Globus pallidus (tissue), 1 donor: ENCODE results near the gene PPP6R2.
"Not testable (repeated sequence)": the region's sequence is repeated elsewhere in the genome, so short reads cannot be mapped to it uniquely, and the experiment has no call there.

Source experiments
- DNase-seq: peaks from one replicate; pipeline ENCODE4 v3.0.0-alpha.2; 2015; ENCODE audit warnings: low spot score

PPP6R2 gene

DNA sequence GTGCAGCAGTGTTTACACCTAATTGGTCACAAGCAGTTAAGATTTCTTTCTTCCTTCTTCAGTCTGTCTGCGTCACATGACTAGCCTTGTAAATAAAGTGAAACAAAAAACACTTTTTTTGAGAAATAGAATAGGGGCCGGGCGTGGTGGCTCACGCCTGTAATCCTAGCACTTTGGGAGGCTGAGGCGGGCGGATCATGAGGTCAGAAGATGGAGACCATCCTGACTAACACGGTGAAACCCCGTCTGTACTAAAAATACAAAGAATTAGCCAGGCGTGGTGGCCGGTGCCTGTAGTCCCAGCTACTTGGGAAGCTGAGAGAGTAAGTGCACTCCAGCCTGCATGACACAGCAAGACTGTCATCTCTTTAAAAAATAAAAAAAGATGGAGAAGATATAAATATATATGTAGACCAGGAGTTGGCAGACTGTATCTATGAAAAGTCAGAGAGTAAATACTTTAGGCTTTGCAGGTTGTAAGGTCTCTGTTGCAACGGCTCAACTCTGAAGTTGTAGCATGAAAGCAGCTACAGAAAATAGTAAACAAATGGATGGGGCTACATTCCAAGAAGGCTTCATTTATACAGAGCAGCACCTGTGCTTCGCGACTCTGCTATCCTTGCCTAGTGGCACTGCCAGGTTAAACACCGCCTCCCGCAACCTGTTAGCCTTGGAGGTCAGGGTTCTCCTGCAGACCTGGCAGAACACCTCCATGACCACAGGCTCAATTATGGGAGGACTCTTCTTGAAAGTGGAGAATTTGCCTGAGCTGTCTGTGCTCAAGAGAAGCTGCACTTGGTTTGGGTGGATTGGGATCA is 55.9 kb downstream of the PPP6R2 start:
- DNase-seq: no peak

DNA sequence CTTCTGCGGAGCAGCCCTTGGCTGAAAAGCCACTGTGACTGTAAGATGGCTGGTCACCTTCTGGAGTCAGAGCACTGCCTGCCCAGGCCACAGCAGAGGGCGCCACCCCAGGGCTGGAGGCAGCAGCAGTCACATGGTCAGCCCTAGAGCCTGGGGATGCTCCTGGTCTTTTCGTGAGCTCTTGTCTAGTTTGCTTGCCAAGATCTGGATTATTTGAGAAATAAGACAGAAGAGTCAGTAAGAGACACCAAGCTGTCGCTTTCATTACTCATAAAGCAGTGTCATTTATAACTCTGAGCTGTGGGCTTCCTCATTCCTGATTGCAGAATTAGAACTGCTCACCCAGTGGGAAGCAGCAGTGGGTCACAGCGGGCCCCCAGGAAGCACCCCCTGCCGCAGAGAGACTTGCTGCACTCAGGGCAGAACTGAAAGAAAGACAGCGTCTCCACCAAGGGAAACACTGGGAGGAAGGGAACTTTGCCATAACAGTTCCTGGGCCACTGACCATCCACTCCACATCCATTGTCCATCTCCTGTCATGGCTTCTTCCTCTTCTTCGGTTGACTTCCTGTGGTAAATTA is 56.7 kb downstream of the PPP6R2 start:
- DNase-seq: peak; percentile 65

DNA sequence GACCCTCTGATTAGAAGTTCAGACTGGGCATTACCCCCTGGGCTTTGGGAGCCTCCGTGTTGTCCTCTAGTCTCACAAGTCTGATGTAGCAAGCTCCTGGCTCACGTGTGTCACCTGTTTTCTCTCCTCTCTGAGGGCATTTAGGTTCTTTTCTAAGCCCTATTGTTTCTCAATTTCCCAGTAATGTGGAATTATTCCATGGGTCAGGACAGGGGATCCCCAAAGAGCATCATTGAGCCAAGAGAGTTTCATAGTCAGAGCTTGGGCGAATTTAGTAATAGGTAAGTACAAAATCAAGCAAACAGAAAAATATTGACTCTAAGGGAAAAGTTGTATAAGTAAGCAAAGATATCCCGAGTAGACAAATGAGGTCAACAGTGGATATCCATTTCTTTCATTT is 57.3 kb downstream of the PPP6R2 start:
- no peak for DNase-seq

- no peak for DNase-seq
These were observed 57.8 kb downstream of the PPP6R2 start for GRCh38 chr22:50400931-50401330.

- no peak for DNase-seq
These were observed 58.8 kb downstream of the PPP6R2 start for GRCh38 chr22:50401907-50402306.

DNA sequence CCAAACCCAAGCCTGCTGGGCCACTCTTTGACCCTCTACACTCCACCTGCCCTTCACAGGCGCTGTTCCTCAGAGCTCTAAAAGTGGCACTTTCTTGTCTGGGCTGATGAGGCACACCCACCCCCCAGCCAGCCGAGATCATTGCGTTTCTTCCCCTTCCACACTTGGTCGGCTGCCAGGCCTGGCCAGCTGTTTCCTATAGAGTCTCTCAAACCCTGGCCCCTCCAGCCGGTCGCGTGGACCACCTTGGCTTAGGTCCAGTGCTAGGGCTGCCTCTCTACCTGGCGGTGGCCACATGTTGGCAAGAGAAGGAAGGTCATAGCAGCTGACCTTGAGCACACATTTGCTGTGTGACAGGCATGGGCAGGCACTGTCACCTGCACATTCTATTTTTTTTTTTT is 60.6 kb downstream of the PPP6R2 start:
- DNase-seq: peak; percentile 62

DNA sequence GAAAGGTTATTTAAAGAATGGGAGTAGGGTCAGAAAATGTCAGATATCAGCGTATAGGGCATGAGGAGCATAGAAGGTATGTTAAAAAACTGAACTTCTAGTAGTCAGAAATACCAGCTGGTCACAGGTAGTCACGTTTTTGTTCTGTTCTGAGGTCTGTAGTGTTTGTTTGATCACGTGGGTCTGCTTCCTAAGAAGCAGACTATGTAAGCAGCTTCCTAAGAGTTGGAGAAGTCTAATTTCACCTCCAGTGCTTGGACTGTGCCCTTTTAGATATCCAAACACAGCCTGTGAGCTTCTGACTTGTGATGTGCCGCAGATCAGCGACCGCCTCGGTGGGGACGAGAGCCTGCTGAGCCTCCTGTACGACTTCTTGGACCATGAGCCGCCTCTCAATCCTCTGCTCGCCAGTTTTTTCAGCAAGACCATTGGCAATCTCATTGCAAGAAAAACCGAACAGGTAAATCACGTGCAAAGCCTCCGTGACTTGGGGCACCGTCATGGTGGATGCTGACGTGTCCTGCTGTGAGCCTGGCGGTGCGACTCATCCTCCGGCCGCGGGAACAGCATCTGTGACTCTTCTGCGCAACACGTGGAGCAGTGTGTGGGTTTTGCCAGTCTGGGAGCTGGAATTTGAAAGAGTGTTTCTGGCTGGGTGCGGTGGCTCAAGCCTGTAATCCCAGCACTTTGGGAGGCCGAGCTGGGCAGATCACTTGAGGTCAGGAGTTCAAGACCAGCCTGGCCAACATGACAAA is 63.5 kb downstream of the PPP6R2 start:
- DNase-seq: no peak

DNA sequence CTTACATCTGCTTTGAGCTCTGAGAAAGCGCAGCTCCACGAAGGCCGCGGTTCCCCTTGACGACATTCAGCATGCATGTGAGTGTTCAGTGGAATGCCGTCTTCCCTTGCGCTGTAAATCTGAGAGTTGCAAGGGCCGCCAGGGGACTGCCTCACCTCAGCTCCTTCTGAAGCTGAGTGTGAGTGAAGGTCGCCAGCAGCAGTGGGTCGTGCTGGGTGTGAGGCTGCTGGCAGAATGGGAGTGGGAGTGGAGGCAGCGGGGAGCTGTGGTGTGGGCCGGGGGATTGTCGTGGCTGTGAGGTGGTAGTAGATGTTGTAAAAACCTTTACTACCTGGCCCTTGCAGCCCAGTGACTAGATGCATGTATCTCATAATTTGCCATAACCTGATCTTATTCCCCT is 65.2 kb downstream of the PPP6R2 start:
- DNase-seq: no peak

DNA sequence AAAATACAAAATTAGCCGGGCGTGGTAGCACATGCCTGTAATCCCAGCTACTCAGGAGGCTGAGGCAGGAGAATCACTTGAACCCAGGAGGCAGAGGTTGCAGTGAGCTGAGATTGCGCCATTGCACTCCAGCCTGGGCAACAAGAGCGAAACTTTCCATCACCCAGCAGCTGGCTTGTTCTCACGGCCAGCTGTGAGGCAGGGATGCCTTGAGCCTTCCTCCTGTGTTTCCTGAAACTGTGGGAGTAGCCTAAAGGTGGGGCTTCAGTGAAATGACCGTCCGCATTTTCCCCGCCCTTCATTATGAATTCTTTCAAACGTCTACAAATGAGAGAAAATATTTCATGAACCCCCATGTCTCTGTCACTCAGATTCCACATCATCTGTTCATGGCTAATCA is 65.8 kb downstream of the PPP6R2 start:
- not testable (repeated sequence) for DNase-seq

GRCh38 chr22:50414476-50415248 is 71.5 kb downstream of the PPP6R2 start:
- DNase-seq: no peak

GRCh38 chr22:50415426-50415825 is 72.3 kb downstream of the PPP6R2 start:
- no peak for DNase-seq

DNA sequence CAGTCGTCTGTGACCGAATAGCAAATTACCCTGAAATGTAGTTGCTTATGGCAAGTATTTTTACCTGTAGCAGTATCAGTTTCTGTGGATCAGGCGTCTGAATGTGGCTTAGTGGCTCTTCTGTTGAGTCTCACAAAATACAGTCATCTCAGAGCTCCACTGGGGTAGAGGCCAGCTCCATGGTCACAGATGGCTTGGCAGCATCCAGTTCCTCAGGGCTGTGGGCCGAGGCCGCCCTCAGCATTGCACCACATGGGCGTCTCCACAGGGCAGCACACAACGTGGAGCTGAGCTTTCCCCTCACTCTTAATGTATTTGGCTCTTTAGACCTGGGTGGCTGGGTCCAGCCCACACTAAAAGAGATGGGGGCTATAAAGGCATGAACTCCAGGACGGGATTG is 73.9 kb downstream of the PPP6R2 start:
- DNase-seq: peak; percentile 62

DNA sequence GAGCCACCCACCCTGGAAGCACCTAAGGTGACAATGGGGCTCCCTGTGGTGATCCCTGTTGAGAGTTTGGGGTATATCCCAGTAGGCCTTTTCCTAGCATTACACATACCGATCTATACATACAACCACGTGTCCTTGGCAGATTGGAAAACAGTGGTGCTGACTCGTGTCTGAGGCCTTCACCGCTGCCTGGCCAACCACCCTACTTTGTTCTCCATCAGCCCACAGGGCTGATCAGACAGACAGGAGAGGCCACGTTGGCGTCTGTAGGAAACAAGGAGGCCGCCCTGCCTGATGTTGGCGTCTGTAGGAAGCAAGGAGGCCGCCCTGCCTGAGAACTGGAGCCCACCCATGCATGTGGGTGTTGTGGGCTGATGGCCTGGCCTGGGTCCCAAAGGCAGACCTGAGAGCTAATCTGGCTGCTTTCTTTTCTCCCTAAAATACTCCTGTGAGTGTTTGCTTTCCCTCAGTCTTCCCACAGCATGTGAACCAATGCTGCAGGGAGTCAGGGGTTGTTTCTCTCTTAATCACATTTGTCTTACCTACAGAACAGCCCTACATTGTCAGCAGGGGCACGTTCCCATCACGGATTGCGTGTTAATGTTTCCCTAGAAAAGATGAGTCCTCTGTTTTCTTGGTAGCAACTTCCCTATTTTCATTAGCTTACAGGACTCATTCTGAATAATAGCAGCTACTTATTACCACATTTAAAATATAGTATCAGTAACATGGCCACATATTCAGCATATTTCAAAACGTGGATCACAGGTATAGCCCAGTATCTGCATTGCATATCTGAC is 74.5 kb downstream of the PPP6R2 start:
- no peak for DNase-seq

GRCh38 chr22:50418624-50419023 is 75.5 kb downstream of the PPP6R2 start:
- peak; percentile 76 for DNase-seq

- no peak for DNase-seq
These were observed 76.0 kb downstream of the PPP6R2 start for GRCh38 chr22:50419116-50419515.

DNA sequence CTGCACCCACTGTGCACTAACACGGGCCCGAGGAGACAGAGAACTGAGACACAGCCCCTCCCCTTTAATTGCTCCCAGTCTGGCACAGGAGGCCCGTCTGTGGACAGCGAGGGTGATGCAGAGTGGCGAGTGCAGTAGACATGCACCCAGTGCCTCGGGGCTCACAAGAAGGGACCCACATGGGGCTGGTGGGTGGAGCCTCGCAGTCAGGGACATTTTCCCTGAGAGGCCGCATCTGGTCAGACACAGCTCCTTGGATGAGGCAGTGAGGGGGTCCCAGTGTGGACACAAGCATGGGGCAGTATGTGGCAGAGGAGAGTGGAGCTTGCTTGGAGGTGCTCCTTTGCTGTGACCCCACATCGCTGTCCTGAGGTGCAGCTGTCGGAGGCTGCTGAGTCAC is 76.9 kb downstream of the PPP6R2 start:
- DNase-seq: no peak

DNA sequence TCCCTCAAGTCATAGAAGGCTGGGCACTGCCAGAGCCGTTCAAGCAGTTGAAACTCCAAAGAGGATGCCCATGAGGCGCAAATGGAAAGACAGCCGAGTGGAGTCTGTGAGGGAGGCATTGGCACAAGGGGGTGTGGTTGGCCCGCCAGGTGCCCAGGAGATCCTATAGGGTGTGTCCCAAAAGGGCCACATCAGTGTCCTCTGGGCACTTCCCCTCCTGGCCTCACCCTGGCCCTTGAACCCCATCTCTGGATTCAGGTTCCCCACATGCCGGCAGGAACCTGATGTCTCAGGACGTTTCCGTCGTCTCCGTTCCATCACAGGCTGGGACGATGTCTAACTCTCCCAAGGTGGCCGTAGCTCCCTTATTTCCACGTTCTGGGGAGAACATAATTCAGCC is 77.5 kb downstream of the PPP6R2 start:
- no peak for DNase-seq

DNA sequence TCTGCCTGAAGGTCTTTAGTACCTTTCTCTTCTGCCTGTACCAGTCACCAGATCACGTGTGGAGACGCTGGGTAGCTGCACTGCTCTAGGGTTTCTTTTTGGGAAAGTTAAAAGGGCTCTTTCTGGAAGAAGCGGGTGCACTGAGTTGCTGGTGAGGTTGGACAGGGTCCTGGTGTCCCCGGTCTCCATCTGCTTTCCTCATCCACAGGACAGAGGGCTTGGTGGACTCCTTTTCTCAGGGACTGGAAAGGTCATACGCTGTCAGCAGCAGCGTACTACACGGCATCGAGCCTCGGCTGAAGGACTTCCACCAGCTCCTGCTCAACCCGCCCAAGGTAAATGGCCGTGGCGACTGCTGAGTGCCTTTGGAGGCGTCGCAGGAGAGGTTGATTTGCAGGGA is 78.9 kb downstream of the PPP6R2 start:
- no peak for DNase-seq

DNA sequence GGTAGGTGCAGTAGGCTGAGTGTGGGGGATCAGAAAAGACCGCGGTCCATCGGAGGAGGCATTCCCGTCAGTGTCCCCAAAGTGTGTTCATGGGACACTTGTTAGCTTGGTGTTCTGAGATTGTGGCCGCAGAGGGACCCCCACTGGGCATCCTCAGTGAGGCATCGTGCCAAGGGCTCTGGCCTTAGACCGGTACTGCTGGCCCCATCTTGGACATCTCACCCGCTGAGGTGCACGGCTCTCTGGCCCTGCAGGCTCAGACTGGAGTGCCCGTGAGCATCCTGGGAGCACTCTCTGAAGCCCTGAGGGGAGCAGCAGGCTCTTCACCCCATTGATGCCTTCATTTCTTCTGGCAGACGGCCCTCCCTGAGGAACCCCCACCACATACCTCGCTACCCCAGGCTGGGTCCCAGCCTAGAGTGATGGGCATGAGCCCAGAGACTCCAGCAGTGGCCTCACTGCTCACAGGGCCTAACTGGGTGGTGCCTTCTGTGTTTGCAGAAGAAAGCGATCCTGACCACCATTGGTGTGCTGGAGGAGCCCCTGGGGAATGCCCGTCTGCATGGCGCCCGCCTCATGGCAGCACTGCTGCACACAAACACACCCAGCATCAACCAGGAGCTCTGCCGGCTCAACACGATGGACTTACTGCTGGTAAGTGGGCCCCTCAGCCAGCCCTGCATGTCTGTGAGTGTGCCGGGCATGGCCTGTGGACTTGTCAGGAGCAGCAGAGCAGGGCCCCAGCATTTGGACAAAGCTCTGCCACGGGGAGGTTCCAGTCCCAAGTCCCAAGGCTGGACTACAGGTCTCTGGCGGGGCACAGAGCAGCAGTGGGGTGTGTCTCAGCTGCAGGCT is 80.1 kb downstream of the PPP6R2 start:
- no peak for DNase-seq

- no peak for DNase-seq
These were observed 80.8 kb downstream of the PPP6R2 start for GRCh38 chr22:50423956-50424355.
